NB4 (cell line): ENCODE measurements around the gene STT3B.

ENCODE experiments used
- DNase-seq: peaks from one replicate; pipeline ENCODE4 v3.0.0; 2010; ENCODE audit warnings: low read depth
- H3K4me3 ChIP-seq: one replicate; pipeline ENCODE4 v1.5.1; 2011; ENCODE audit warnings: mild to moderate bottlenecking, low read depth, low read length, moderate library complexity
- MYC ChIP-seq: IDR thresholded peaks from 2 replicates; pipeline ENCODE4 v1.6.1; 2011; ENCODE audit warnings: low read depth, low read length
- POLR2A ChIP-seq: IDR thresholded peaks from 2 replicates; pipeline ENCODE4 v1.6.1; 2011; ENCODE audit warnings: mild to moderate bottlenecking; ENCODE audit not compliant: insufficient read length; ENCODE audit errors: extremely low read depth
- TF ChIP-seq, protein P1 (sequence below): IDR thresholded peaks from one replicate; pipeline ENCODE4 v1.5.1; 2012; ENCODE audit warnings: low read depth, low read length
- TF ChIP-seq, protein P2 (sequence below): IDR thresholded peaks from 2 replicates; pipeline ENCODE4 v1.6.1; 2011; ENCODE audit warnings: low read depth, low read length

STT3B gene

DNA sequence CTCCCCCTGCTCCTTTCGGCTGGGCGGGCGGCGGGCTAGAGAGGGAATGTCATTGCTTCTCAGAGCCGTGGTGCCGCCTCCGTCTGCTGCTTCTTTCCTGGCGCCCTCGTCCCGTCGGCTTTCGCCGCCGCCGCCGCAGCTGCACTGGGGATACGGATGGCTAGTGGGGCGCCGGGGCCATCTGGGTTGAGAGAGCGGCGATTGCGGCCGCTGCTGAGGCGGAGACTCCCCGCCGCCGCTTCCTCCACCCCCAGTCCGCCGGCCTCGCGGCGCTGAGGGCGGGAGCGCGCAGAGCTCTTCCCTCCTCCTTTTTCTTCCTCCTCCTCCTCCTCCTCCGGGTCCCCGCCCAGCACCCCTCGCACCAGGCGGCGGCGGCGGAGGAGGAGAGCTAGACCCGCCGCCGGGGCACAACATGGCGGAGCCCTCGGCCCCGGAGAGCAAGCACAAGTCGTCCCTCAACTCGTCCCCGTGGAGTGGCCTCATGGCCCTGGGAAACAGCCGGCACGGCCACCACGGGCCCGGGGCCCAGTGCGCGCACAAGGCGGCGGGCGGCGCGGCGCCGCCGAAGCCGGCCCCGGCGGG, at the start of gene STT3B:
STT3B (plus strand) TSS at position 339 of the 582 bp plus-strand sequence; CDS start at position 413, 74 bp downstream.
- H3K4me3 ChIP-seq, result peak within 1 kb of the TSS; percentile 98
- TF ChIP-seq, protein P1, sequence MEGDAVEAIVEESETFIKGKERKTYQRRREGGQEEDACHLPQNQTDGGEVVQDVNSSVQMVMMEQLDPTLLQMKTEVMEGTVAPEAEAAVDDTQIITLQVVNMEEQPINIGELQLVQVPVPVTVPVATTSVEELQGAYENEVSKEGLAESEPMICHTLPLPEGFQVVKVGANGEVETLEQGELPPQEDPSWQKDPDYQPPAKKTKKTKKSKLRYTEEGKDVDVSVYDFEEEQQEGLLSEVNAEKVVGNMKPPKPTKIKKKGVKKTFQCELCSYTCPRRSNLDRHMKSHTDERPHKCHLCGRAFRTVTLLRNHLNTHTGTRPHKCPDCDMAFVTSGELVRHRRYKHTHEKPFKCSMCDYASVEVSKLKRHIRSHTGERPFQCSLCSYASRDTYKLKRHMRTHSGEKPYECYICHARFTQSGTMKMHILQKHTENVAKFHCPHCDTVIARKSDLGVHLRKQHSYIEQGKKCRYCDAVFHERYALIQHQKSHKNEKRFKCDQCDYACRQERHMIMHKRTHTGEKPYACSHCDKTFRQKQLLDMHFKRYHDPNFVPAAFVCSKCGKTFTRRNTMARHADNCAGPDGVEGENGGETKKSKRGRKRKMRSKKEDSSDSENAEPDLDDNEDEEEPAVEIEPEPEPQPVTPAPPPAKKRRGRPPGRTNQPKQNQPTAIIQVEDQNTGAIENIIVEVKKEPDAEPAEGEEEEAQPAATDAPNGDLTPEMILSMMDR, result no peak
- peak; percentile 80 for TF ChIP-seq POLR2A
- DNase-seq, result peak; percentile 90

DNA sequence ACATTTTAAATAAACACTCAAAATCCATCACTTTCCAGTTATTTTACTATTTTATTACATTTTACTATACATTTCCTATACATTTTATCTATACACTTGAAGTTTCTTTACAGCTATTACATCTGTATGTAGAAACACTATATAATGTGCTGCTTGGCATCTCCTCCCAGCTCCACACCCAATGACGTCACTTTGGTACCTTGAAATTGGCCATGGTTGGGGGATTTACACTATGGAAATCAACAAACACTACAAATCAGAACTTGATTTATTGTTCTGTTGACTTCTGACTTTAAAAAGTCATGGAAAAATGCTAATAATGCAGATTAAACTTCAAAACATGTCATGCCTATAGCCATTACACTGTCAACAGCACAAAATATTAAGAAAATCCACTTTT, 48.9 kb upstream of the STT3B start:
- TF ChIP-seq POLR2A (no peak), MYC (no peak)
- TF ChIP-seq, protein P1, result no peak
- TF ChIP-seq, protein P2, sequence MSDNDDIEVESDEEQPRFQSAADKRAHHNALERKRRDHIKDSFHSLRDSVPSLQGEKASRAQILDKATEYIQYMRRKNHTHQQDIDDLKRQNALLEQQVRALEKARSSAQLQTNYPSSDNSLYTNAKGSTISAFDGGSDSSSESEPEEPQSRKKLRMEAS, result no peak
- no peak overlapping the region for H3K4me3 ChIP-seq
- DNase-seq, result no peak

DNA sequence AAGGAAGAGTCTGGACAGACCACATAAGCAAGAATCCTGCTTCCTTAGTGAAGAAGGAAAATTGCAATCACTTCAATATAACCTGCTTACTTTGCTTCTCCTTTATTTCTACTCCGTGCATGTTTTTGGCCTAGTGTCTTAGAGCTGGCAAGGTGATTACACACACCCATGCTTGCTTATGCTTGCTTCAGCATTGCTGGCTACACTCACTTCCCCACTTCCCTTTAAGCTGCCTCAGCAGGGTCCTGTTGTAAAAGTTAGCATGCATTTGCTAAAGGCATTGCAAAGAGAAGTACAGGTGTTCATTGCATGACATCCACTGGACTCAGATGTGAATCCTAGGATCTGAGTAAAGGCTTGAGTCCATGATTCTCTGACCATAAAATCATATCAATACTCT, 47.5 kb upstream of the STT3B start:
- peak; percentile 64 for DNase-seq
- no peak overlapping the region for H3K4me3 ChIP-seq
- TF ChIP-seq, protein P1, result no peak
- TF ChIP-seq, protein P2, result peak; percentile 54
- TF ChIP-seq POLR2A, result no peak
- TF ChIP-seq MYC, result peak; percentile 61

DNA sequence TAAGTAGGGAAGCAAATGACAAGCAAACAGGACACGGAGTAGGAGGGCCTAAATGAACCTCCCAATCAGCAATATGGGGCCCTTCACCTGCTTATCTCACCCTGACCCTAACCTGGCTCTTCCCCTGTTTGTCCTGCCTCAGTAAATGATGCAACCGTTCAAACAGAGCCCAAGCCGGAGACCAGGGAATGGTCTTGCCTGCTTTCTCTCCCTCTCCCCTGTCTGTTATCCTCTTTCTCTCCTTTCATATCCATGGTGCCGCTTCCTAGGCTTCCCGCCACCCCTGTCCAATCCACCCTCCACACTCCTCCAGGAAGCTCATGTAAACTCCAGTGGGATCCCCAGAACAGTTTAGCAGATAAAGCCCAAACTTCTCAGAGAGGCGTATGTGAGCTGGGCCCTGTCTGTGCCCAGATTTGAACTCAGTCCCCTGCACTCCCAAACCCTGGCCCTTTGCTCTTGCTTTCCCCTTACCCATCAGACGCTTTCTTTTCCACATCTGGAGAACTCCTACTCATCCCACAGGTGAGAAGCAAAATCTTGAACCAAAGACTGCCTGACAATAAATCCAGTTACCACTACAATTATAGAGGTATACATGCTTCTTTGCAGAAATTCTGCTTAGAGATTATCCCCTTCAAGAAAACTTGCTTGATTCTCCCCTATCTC, 45.7 kb upstream of the STT3B start:
- TF ChIP-seq MYC, result no peak
- TF ChIP-seq, protein P2, result no peak
- TF ChIP-seq, protein P1, result no peak
- TF ChIP-seq POLR2A, result no peak
- DNase-seq, result no peak
- H3K4me3 ChIP-seq, result no peak overlapping the region

DNA sequence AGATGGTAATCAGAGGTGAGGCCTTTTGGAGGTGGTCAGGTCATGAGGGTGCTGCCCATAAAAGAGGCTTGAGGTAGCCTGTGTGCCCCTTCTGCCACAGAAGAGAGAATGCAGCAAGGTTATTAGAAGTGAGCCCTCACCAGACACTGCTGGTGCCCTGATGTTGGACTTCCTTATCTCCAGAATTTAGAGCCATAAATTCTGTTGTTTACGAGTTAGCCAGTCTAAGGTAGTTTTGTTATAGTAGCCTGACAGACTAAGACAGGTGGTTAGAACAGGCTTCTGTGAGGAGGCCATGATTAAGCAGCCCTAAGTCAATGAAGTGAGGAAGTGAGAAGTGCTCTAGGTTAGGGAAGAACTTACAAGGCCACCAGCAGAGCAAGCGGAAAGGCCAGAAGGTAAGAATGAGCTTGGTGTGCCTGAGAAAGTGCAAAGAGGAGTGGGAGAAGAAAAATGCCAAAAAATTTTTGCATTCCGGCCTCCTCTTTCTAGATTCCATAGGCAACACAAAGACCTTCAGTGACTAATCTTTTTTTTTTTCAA, 44.2 kb upstream of the STT3B start:
- no peak for DNase-seq
- TF ChIP-seq, protein P1, result no peak
- TF ChIP-seq, protein P2, result no peak
- TF ChIP-seq MYC (no peak), POLR2A (no peak)
- H3K4me3 ChIP-seq, result no peak overlapping the region
